ENCODE data around the gene SRRM5. TPM values are rescaled to one million over a fixed set of nuclear protein-coding genes. Genes with fewer than 3 reads are reported as not detected.
"Not testable (repeated sequence)": the region's sequence is repeated elsewhere in the genome, so short reads cannot be mapped to it uniquely, and the experiment has no call there.

The SRRM5 gene
- total and polyA plus RNA-seq, 8 donors: 0.06 to 1.3 (median 0.26) TPM; not detected in 2

- Histone ChIP-seq H3K27me3 (no peaks in the 10 kb centered on the region), H3K36me3 (no peaks in the 10 kb centered on the region), H3K4me3 (no peak overlapping the region), H3K27ac (no peak overlapping the region), H3K4me1 (no peaks in the 10 kb centered on the region), H3K9me3 (no peaks in the 10 kb centered on the region)
- WGBS, 2 donors: 90 to 93% methylated on average over 4 of the region's 4 CpGs
- DNase-seq: no peak
- TF ChIP-seq, protein P1, sequence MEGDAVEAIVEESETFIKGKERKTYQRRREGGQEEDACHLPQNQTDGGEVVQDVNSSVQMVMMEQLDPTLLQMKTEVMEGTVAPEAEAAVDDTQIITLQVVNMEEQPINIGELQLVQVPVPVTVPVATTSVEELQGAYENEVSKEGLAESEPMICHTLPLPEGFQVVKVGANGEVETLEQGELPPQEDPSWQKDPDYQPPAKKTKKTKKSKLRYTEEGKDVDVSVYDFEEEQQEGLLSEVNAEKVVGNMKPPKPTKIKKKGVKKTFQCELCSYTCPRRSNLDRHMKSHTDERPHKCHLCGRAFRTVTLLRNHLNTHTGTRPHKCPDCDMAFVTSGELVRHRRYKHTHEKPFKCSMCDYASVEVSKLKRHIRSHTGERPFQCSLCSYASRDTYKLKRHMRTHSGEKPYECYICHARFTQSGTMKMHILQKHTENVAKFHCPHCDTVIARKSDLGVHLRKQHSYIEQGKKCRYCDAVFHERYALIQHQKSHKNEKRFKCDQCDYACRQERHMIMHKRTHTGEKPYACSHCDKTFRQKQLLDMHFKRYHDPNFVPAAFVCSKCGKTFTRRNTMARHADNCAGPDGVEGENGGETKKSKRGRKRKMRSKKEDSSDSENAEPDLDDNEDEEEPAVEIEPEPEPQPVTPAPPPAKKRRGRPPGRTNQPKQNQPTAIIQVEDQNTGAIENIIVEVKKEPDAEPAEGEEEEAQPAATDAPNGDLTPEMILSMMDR (IDR thresholded peaks at IDR 0.05): no peak
- no peak for ATAC-seq
- intact Hi-C loops (cut with DNase I): no loop called here
- FAIRE-seq: no peak
Observed at GRCh38 chr19:43633520-43633919, 21.6 kb downstream of the SRRM5 start.

- no peak for FAIRE-seq
Observed at GRCh38 chr19:43634068-43634467, 22.2 kb downstream of the SRRM5 start.

DNA sequence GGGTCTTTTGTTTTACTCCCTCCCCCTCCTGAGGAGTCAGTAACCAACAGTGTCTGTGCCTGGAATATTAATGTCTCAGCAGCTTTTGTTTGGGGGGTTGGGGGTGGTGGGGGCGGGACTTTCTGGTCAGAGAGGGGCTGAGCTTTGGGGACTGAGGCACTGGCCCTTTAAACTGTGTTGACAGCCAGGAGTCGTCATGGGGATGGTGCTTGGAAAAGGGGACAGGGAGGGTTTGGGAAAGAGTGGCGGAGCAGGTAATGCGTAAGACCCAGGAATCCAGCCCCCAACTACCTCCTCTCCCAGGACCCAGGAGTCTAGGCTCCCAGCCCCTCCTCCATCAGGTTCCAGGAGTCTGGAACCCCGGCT is 22.6 kb downstream of the SRRM5 start:
- intact Hi-C loops (cut with DNase I): no loop called here
- ATAC-seq (no peak), FAIRE-seq (no peak), DNase-seq (no peak)
- TF ChIP-seq, protein P1 (IDR thresholded peaks at IDR 0.05): no peak
- Histone ChIP-seq H3K9me3 (no peaks in the 10 kb centered on the region), H3K27me3 (no peaks in the 10 kb centered on the region), H3K36me3 (no peaks in the 10 kb centered on the region), H3K4me3 (no peak overlapping the region), H3K27ac (no peak overlapping the region), H3K4me1 (no peaks in the 10 kb centered on the region)
- WGBS, 2 donors: 55 to 69% methylated on average over 5 of the region's 5 CpGs

More at GRCh38 chr19:43634068-43634467, 22.2 kb downstream of the SRRM5 start:
- WGBS, 2 donors: 89 to 90% methylated on average over 5 of the region's 5 CpGs
- TF ChIP-seq, protein P1 (IDR thresholded peaks at IDR 0.05): no peak
- Histone ChIP-seq H3K27me3 (no peaks in the 10 kb centered on the region), H3K4me3 (no peak overlapping the region), H3K27ac (no peak overlapping the region), H3K4me1 (no peaks in the 10 kb centered on the region), H3K36me3 (no peaks in the 10 kb centered on the region), H3K9me3 (no peaks in the 10 kb centered on the region)
- intact Hi-C loops (cut with DNase I): no loop called here
- ATAC-seq (no peak), DNase-seq (no peak)

GRCh38 chr19:43634872-43635560 is 23.1 kb downstream of the SRRM5 start:
- DNase-seq: no peak
- FAIRE-seq: no peak
- no peak overlapping the region for H3K27ac ChIP-seq

GRCh38 chr19:43635561-43635940 is 23.7 kb downstream of the SRRM5 start:
- H3K27me3 ChIP-seq; FAIRE-seq; H3K36me3 ChIP-seq; H3K4me3 ChIP-seq; intact Hi-C loops (cut with DNase I); H3K9me3 ChIP-seq; H3K4me1 ChIP-seq; ATAC-seq; DNase-seq; H3K27ac ChIP-seq: not testable (repeated sequence)
- WGBS, 2 donors: 58 to 70% methylated on average over 2 of the region's 2 CpGs

More at GRCh38 chr19:43634872-43635560, 23.1 kb downstream of the SRRM5 start:
- Histone ChIP-seq H3K9me3 (no peaks in the 10 kb centered on the region), H3K4me3 (peak overlapping the region in 1 of 4 donors; percentile 12), H3K36me3 (no peaks in the 10 kb centered on the region), H3K27me3 (no peaks in the 10 kb centered on the region), H3K4me1 (no peaks in the 10 kb centered on the region)
- 40 to 44% methylated on average over 17 of the region's 17 CpGs for WGBS, 2 donors
- intact Hi-C loops (cut with DNase I): no loop called here
- no peak for ATAC-seq
- TF ChIP-seq, protein P1 (IDR thresholded peaks at IDR 0.05): no peak

Measured in pancreas (tissue), 10 donors.